Measurements from ENCODE around the gene RHOT2.

- no peak for TF ChIP-seq CTCF (IDR thresholded peaks at IDR 0.05)
- peak in 1 of 2 donors; percentile 18 for TF ChIP-seq POLR2A (IDR thresholded peaks at IDR 0.05)
Measured at GRCh38 chr16:678858-679813, 11.2 kb downstream of the RHOT2 start.
